HG03095 (cell line): Measurements from ENCODE around the gene SH2D3C.
"Not testable (repeated sequence)": the region's sequence is repeated elsewhere in the genome, so short reads cannot be mapped to it uniquely, and the experiment has no call there.

Experiments
- ATAC-seq: cut with Tn5 transposase; IDR thresholded peaks from one replicate; pipeline ENCODE4 v1.9.1; 2021; ENCODE audit warnings: moderate library complexity; ENCODE audit not compliant: unreplicated experiment

Gene SH2D3C

DNA sequence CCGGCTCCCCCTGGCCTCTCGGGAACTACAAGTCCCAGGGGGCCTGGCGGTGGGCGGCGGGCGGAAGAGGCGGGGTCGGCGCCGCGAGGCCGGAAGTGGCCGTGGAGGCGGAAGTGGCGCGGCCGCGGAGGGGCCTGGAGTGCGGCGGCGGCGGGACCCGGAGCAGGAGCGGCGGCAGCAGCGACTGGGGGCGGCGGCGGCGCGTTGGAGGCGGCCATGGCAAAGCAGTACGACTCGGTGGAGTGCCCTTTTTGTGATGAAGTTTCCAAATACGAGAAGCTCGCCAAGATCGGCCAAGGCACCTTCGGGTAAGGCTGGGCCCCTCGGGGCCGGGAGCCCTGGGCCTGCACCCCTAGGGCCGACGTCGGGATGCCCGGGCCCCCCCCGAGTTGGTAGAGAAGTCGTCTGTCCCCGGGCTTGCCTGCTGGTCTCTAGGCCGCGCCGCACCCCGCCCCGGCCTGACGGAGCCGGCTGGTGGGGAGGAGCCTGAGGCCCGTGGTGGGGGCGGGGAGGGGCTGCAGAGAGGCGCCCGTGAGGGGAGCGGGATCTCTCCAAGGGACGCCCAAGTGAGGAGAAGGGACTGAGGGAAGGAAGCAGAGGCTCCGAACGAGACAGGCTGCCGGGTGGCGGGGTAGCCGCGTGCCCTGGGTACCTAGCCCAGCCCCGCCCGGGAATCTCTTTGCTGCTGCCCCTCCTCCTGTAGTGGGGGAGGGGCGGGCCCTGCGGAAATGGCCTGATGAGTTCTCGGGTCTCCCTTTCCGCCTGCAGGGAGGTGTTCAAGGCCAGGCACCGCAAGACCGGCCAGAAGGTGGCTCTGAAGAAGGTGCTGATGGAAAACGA is 7.7 kb upstream of the SH2D3C start, which contains the start of gene CDK9:
Gene CDK9, plus strand, starts transcription at position 102 of the 840 bp plus-strand sequence. Its CDS starts 115 bp downstream, at position 217.
- peak; percentile 52 for ATAC-seq

DNA sequence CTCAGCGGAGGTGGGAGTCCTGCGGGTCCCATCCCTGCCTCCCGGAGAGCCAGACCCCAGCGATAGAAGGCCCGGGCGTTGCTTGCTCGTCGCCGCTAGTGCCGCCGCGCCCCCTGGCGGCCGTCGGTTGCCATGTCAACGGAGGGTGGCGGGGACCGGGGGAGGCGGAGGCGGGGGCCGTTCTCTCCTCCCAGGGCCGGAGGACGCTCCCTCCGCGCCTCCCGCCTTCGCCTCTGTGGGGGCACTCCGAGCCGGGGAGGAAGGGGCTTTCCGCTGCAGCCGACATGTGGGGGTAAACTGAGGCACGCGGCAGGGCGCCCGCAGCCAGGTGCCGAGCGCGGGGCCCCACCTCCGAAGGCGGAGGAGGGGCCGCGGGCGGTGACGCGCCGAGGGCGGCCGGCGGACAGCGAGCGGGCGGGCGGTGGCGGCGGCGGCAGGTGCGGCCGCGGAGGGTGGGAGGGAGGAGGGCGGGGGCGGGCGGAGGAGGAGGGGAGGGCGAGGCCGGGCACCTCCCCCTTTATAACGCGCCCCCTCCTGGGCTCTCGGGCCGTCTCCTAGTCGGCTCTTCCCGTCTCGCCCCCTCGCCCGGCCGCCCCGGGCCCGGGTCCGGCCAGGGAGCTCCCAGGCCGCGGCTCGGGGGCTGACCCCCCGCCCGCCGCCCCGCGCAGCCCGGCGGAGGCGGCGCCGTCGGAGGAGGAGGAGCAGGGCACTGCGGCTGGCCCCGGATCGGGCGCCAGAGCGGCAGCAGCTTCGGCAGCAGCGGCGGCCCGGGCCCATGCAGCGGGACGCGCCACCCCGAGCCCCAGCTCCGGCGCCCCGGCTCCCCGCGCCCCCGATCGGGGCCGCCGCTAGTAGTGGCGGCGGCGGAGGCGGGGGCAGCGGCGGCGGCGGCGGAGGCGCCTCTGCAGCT is 6.8 kb upstream of the SH2D3C start:
- peak; percentile 38 for ATAC-seq

- no peak for ATAC-seq
Measured at GRCh38 chr9:127783111-127784008, 4.9 kb upstream of the SH2D3C start.

DNA sequence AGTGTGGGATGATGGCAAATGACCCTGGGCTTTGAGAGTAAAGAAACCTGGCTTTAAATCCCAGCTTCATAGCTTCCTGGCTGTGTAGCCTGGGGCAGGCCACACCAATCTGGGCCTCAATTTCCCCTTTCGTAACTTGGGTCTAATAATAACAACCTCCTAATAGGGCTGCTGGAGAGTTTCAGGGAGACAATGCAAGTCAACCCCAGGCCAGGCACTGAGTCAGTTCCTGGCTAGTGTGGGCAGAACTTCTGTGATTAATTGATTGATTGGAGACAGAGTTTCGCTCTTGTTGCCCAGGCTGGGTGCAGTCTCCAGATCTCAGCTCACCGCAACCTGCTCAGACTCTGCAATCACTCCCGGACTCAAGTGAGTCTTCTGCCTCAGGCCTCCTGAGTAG is 3.3 kb upstream of the SH2D3C start:
- no peak for ATAC-seq

DNA sequence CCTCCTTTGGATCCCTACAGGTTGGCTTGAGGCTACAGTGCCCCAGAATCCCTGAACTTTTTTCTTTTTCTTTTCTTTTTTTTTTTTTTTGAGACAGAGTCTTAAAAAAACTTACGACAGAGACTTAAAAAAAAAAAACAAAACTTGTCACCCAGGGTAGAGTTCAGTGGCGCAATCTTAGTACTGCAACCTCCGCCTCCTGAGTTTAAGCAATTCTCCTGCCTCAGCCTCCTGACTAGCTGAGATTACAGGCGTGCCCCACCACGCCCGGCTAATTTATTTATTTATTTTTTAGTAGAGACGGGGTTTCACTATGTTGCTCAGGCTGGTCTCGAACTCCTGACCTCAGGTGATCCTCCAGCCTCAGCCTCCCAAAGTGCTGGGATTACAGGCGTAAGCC is 2.4 kb upstream of the SH2D3C start:
- ATAC-seq, result not testable (repeated sequence)

DNA sequence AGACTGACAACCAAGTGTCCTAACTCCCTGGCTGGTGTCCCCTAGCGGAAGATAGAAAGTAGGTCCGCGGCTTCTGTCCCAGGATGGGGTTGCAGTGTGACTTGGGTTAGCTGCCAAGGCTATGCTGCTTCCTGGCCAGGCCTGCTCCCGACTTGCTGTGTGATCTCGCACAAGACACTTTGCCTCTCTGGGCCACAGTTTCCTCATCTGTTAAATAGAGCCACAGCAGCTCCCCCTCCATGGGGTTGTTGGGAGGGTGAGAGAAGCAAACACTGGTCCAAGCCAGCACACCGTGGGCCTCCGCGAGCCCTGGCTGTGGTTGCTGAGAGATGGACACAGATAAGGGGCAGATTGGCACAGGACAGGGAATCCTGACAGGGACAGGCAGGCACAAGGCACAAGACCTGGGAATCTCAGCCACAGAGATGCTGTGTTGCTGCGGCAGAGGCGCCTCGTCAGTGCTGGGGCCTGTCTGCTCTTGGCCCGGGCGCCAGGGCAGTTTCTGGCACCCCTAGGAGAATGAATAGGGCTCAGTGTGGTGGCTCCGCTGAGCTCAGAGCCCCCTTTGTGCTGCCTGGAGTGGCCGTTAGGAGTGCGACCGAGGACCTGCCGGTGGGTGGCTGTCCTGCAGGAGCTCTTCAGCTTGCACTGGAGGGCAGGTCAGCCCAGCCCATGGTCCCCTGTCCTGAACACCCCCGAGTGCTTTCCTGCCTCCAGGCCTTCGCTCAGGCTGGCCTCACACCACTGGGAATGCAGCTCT is 1.8 kb upstream of the SH2D3C start:
- ATAC-seq, result no peak

GRCh38 chr9:127779136-127779981 is 893 bp upstream of the SH2D3C start:
- peak; percentile 48 for ATAC-seq

DNA sequence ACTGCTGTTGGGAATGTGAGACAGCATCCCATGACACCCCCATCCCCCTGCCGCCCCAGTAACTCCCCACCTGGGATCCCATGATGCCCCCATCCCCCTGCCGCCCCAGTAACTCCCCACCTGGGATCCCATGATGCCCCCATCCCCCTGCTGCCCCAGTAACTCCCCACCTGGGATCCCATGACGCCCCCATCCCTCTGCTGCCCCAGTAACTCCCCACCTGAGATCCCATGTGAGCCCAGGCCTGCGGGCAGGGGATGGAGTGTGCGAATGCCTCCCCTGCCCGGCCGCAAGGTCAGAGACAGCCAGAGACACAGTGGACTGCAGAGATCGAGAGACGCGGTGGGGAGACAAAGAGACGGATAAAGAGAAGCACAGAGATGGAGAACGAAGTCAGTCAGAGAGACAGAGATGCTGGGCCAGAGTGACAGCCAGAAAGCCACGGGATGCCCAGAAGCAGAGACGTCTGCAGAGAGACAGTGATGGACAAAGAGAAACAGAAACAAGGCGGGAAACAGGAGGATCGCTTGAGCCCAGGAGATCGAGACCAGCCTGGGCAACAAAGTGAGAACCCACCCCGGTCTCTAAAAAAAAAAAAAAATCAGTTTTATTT is 992 bp downstream of the SH2D3C start:
- no peak for ATAC-seq

- ATAC-seq, result no peak
Measured at GRCh38 chr9:127776924-127777289, 1.6 kb downstream of the SH2D3C start.

DNA sequence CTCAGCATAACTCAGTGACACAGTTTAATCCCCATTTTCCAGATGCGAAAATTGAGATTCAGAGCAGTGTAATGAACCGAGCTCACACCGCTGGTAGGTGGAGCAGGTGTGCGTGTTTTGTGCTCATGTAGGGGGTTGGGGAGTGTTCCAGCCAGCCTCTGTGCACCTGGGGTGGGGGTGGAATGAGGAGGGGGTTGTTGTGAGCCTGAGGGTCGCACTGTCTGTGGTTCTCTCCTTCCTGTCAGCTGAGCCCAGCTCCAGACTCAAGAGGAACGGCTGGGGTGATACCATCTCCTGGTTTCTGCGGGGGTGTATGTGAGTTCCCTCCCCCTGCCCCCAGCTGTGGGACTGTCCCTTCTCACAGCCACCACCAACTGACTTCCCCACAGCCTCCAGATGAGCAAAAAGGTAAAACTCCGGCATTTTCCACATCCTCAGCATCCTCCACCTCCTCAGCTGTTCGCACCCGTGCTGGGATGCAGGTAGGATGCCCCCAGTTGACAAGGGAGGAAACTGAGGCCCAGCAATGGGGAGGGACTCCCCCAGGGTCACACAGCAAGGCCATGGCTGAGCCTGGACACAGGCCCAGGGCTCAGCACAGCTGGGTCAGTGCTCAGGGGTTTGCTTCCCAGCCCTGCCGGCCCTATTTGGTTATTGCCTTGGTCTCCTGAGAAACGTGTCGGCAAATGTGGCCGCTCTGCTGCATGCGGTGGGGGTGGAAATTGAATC is 2.1 kb downstream of the SH2D3C start:
- ATAC-seq, result no peak

DNA sequence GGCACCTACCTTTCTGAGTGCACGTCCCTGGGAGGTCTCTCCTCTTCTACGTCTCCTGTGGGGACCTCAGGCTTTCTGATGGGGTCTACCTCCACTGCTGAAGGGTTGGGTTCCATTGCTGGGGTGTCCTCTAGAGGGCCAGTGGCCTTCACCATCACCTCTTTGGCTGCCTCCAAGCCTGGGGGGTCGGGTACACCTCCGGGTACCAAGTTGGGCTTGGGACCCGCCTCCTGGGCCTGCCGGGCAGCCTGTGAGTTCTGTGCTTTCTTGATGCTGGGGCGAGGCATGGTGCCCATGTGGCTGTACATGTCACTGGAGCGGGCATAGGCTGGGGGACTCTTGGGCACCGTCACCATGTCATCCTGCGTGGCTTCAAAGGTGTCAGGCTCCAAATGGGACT is 4.5 kb downstream of the SH2D3C start:
- no peak for ATAC-seq

DNA sequence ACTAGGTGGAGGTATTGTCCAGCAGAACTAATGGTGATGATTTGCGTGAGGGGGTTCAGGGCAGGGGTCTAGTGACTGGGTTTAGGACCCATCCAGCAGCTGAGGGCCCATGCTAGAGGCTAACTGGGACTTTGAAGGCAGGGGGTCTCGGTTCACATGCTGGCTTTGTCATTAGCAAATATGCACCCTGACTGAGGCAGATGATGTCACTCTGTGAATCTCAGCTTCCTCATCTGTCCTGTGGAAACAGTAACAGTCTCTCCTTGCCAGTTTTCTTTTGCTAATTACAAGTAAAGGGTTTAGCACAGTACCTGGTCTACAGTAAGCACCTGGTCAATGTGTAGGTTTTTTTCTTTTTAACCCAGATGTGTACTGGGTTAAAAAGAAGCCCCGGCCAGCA is 5.2 kb downstream of the SH2D3C start:
- ATAC-seq, result no peak

GRCh38 chr9:127772603-127773002 is 5.9 kb downstream of the SH2D3C start:
- no peak for ATAC-seq

DNA sequence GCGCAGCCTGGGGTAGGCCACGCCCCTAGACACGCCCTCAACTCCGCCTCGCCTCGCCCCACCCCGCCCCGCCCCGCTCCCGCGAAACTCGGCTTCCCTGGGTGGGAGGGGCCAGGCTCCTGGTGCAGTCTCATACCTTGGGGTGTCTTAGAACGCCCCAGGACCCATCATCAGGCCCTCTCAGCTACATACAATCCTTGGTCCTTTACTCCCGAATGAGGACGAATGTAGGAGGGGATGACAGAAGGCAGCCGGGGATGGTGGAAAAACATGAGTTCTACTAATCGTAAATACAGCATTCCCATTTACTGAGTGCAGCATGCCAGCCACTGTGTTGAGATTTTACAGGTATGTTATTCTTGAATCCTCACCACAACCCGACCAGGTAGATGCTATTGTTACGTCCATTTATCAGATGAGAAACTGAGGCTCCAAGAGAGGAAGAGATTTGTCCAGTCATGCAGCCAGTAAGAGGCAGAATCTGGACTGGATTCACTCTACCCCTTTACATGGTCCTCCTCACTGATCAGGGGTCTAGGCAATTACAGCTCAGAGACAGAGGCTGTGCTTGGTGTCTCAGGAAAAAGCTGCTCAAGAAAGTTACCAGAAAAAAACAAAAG is 6.8 kb downstream of the SH2D3C start:
- no peak for ATAC-seq

DNA sequence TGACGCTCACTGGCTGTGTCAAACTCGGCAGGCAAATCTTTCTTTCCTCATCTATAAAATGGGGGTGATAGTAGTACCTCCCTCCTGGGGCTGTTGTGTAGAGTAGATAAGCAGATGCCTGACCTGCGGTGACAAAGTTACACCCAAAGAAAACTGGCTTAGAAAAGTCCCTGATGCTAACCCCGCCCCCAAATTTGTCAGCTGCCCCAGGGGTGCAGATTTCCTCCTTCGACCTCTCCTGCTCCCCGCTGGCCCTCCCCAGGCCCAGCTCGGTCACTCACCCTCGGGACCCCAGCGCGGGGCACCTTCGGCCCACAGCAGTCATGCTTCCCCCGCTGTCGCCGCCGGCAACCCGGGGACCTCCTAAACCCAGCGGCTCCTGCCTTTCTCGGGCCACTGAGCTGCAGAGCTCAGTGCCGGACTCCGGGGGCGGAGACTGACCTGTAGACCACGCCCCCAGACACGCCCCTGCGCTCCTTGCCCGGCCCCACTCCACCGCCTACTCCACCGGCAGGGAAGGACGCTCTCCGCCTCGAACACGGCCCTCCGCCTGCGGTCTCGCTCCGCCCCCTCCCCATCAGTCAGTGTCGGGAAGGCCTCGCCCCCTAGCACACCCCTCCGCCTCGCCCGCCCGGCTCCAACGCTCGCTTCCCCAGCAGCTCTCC is 7.4 kb downstream of the SH2D3C start:
- ATAC-seq, result peak; percentile 83

GRCh38 chr9:127770583-127770904 is 7.9 kb downstream of the SH2D3C start:
- ATAC-seq, result no peak

GRCh38 chr9:127769929-127770582 is 8.4 kb downstream of the SH2D3C start:
- no peak for ATAC-seq
